GM19240 (cell line): ENCODE results near the gene BACE1.
"Not testable (repeated sequence)": the region's sequence is repeated elsewhere in the genome, so short reads cannot be mapped to it uniquely, and the experiment has no call there.

Source experiments
- DNase-seq: peaks from one replicate; pipeline ENCODE4 v3.0.0; 2011; ENCODE audit warnings: low spot score; ENCODE audit not compliant: insufficient read length

The BACE1 gene

DNA sequence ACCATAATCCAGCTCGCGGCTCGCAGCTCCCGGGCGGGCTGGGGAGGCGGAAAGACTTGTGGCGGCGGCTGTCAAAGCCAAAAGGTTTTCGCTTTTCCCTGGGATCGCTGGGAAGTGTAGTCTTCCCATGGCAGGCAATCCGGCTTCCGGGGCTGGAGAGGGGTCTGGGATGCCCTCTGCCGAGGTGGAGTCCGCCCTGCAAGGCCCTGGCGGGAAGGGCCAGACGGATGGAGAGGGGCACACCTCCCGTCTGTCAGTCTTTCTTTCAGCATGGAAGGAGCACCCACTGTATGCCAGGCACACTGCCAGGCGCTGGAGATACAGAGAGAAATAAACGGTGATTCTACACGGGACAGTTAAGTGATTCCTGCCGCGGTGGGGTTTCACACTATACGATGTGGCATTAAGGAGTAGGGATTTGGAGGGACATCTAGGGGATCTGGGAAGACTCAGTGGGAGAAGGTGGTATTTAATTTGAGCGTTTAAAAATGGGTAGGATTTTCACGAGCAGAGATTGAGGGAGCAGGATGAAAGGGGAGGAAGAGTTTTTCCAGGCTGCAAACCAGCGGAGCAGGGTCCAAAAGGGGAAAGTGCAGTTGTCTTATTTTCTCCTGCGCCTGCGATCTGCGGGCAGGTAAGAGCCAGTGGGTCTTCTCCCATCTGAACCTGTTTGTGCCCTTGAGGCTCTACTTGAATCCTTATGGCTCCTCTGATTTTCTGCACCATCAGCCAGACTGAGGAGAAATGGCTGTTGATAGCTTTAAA, at the start of gene BACE1:
BACE1 (minus strand) TSS at position 60 of the 765 bp plus-strand sequence. CDS start 461 bp downstream, outside the sequence.
- no peak for DNase-seq

DNA sequence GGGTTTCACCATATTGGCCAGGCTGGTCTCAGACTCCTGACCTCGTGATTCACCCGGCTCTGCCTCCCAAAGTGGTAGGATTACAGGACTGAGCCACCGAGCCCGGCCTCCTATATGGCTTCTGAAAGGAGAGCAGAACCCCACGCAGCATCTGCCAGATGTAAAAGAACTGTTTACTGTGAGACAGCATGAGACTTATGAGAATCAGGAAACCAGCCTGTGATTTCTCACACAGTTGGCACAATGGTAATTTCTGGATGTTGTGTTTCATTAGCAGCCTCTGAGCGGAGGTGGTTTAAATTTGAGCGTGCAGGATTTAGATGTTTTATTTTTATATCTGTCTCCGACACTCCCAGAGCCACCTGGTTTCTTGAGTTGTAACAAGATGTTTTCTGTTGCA, 45.4 kb upstream of the BACE1 start:
- DNase-seq, result no peak

DNA sequence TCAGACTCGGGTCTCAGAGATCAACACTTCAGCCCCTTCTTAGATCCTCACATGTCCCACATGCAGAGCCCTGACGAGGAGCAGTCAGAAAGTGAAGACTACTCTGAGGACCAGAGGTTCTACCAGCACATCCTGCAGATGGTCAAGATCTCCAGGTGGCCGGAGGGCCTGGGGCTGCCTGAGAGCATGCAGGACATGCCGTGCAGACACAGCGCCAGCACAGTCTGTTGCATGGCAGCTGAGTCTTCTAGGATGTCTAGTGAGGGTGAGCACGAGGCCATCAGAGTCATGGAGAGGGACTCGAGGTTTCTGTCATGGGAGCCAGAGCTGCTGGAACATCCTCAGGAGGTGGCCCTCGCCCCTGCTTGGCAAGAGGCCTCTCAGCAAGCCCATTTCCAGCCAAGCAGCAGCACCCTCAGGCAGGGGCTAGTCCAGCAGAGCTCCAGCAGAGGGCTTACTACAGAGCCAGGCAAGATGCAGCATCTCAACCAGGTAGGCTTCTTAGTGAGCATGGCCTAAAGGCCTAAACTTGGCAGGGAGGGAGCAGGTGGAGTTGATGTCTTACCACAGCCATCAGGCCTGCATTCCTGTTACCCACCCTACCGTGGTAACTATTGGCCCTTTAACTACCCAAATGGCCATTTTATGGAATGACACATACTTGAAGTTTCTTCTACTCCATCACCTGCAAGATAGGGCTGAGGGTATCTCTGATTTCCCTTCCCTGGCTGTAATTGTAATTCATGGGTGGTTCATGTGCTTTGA, 40.3 kb upstream of the BACE1 start:
- no peak for DNase-seq

DNA sequence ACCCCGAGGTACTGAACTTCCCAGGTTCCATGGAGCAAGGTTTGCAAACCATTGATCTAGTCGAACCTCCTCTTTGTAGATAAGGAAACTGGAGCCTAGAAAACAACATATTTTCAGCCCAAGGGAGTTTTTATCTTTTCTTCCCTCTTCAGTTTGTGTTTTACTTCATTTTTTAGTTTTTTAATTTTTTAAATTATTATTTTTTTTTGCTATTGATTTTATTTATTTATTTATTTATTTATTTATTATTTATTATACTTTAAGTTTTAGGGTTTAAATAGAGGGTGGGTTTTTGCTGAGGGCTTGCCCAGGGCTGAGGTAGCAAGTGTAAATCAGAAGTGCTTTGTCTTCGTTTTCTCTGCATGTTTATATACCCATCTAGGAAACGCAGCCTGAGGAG, 38.5 kb upstream of the BACE1 start:
- no peak for DNase-seq

DNA sequence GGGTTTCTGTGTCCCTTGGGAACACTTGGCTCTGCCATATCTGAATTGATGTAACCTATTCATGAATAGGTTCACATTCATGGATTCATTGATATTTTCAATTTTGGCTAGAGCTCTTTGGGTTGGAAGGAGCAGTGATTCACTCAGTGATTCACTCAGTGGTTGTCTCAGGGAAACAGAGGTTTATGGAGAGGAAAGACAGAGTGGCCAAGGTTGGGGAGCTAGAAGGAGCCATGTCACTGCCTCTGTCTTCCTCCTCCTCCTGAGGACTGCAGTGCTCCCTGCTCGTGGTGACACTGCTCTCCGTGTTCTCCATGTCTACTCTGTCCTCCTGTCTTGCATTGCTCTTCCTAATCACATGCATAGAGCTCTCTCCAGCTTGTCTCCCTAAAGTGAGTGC, 29.0 kb upstream of the BACE1 start:
- DNase-seq, result no peak

DNA sequence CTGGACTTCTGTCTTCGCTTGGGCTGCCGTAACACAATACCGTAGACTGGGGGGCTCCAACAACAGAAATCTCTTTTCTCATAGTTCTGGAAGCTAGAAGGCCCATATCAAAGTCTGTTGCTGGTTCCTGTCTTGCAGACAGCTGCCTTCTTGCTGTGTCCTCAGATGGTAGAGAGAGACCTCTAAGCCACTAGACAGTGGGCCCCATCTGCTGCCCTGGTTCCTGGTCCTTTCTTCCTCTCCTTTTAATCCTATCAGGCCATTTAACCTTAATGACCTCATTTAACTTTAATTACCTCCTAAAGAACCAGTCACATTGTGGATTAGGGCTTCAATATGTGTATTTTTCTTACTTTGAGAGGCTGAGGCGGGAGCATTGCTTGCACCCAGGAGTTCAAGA, 21.0 kb upstream of the BACE1 start:
- DNase-seq, result no peak

DNA sequence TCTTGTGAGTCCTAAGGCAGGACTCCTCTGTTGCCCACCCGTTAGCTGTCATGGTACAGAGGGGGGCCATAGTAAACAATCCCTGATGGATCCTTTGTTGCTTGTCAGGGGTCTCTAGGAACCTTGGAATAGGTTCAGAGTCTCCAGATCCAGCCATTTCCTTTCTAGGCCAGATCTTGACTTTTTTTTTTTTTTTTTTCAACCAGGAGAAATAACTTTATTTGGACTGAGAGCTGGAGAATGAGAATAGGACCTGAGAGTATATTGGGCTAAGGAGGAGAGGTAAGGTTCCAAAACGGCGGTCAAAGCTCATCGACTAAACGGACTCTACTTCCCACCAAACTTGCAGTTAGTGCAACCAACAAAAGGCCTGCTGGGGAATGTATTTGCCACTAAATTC, 19.3 kb upstream of the BACE1 start:
- DNase-seq, result no peak

DNA sequence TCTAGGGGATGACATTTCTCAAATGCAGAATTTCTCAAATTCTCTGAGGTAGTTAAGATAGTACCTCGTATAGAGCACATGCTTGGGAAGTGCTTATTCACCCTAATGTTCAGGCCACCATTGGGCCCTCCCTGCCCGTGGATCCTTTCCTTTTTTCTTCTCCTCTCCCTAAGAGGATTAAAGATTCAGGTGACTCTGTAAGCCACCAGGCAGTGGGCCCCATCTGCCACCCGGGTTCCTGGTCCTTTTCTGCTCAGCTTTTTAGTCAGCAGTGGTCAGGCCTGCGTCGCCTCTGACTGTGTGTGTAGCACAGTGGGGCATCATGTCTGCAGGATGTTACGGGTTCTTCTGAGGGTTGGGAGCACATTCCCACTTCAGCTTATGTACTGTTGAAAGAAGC, 18.8 kb upstream of the BACE1 start:
- no peak for DNase-seq

DNA sequence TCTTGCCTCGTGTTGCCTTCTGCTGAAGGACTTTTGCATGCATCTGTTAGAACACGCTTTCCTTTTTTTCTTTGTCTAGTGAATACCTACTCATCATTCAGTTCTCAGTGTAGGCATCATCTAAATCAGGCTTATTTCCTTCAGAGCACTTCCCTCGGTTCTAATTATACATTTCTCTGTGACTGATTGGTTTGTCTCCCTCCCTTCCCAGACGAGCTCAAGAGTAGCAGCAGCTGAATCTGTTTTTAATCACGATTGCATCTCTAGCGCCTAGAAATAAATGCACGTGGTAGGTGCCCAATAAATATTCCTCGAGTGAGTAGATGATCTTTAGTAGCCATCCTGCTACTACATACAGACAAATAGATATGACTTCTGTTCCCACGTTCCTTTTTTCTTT, 17.9 kb upstream of the BACE1 start:
- no peak for DNase-seq

DNA sequence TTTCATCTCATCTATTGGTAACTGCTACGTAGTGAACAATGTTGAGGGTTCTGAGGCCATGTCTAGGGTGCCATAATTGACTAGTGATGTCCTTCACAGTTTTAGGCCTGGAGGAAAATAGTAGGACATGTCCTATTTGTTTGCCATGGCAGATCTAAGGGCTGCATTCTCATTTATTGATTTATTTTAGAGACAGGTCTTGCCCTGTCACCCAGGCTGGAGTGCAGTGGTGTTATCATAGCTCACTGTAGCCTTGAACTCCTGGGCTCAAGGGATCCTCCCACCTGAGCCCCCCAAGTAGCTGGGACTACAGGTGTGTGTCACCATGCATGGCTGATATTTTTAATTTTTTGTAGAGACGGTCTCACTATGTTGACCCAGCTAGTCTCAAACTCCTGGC, 16.8 kb upstream of the BACE1 start:
- no peak for DNase-seq

DNA sequence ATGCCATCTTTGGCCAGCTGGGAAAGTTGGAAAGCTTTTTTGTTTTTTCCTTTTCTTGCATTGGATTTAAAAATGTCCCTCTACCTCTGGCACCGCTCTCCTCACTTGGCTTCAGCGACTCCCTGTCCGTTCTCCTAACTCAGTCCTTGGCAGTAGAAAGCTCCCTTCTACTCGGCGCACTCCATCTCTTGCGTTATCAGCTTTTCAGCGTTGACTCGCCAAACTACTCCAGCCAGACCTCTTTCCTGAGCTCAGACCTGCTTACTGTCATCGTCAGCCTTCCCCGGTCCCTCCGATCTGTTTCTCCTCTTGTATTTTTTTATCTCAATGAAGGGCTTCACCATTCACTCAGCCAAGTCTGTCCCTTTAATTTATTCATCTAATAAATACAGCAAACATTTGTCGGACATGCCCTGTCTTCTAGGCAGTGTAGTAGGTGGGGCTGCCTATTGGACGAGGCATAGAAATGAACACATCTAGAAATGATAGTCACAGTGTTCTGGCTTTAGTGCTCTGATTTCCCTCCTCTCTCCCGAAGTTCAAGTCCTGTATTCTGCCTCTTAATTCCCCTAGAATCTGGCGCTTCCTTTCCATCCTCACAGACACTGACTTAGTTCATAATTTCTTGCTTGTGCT, 12.4 kb upstream of the BACE1 start:
- no peak for DNase-seq

DNA sequence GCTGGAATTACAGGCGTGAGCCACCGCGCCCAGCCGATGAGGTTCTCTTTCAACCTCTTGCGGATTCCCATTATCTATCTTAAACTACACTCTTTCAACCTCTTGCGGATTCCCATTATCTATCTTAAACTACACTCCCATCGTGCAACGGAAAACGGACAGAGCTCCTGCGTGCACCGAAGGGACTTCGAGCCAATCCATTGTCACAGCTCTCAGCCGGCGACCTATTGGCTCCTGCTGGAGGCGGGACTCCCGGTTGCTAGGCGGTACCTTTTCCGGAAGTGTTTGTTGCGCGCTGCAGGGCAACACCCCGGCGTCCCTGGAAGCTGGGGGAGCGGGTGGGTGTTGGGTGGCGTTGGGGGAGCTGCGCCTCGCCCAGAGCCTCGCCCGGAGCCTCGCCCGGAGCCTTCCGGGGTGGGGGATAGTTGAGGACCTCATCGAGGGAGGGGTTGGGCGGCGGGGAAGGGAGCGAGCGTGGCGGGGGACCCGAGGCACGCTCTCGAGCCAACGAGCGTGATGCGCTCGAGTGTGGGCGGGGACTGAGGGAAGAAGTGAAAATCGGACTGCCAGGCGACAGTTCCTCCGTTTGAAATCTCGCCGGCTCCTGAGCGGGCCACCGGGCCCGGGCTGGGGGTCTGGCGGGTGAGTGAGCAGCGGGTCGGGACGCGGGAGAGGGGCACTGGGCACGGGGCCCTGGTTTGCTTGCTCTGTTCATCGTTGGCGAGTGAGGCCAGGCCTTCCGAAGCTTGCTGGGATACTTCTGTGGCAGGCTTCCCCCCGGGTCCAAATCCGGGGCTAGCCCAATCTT, 11.7 kb upstream of the BACE1 start, which contains the start of gene CEP164:
CEP164 (plus strand) TSS at position 288 of the 808 bp plus-strand sequence. CDS start 10,733 bp downstream, outside the sequence.
- DNase-seq, result peak; percentile 99

DNA sequence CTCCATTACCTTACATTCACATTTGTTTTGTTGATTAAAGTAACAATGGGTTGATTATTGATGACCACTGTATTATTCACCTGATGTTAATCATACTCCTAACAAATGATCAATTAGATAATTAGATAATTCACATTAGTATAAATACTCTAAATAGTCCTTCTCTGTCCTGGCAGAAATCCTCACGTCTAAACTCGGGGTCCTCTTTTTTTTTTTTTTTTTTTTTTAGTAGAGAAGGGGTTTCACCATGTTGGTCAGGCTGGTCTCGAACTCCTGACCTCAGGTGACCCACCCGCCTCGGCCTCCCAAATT, 11.2 kb upstream of the BACE1 start:
- not testable (repeated sequence) for DNase-seq

DNA sequence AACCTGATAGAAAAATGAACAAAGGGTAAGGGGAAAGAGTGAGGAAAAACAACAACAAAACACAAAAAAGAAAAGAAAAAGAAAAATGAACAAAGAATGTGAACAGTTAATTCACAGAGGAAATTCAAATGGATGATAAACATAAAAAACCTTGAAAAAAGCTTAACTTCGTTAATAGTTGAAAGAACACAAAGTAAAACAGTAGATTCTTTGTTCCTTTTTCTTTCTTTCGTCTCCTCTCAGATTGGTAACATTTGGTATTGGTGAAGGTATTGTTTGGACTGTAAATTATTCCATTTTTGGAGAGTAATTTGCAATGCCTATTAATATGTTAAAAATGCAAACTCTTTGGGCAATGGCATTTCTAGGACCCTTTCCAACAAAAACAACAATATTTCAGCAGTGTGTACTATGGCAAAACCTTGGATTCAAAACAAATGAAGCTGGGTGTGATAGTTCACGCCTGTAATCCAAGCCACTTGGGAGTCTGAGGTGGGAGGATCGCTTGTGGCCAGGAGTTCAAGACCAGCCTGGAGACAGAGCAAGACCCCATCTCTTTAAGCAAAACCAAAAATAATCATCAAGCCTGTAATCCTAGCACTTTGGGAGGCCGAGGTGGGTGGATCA, 3.3 kb upstream of the BACE1 start:
- no peak for DNase-seq

DNA sequence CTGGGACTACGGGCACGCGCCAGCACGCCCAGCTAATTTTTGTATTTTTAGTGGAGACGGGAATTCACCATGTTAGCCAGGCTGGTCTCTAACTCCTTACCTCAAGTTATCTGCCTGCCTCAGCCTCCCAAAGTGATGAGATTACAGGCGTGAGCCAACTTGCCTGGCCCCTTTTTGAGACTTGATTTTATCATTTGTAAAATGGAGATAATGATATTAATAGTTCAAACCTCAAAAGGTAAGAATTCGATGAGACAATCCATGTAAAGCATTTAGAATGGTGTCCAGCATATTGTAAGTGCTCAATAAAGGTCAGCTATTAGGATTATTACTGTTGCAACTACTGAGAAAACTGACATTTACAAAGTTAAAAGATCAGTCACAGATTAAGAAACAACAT, 2.7 kb upstream of the BACE1 start:
- DNase-seq, result no peak

DNA sequence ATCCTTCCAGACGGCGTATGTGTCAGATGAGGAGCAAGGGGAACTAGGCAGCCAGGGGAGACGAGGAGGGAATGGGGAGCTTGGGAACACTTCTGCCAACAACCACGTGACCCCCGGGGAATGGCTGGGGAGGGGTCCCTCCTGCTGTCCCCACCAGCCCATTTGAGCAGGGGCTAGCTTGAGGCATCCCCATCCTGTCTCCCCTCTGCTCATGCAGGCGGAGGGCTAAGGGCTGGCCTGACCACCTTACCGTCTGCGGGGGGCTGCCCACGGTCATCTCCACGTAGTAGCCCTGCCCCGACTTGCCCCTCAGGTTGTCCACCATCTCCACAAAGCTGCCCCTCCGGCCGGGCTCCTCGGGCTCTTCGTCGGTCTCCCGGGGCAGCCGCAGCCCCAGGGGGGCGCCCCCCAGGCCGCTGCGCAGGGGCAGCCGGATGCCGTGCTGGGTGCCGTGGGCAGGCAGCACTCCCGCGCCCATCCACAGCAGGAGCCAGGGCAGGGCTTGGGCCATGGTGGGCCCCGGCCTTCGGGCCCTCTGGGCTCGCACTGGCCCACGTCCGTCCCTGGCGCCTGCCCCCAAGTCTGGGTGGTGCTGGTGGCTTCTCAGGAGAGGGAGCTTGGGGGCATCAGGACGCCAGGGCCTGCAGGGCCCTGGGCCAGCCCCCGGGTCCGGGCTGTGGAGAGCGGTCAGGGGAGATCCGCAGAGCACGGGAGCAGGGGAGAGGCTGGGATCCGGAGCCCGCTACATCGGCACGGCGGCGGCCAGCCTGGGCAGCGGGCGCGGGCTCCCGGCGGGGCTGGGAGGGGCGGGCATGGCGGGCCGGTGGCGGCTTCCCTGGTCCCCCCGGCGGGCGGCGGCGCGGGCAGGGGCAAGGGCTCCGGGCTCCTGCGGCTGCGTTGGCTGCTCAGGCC, 515 bp downstream of the BACE1 start:
- no peak for DNase-seq

DNA sequence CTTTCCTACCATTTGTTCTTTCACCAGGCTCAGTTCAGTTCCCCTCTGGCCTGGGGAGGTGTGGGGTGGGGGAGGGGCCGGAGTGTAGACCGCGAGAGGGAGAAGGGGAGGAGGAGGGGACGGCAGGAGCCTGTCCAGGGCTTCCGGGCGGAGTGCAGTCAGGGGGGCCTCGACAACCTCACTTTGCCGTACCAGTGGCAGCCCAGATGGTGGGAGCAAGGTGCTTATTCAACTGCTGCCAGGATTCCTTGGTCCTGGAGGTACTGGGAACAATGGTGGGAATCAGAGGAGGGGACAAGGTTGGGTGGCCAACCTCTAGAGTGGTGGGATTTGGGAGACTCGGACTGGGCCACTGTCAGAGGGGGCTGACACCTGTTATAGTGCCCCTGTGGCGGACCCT, 1.2 kb downstream of the BACE1 start:
- DNase-seq, result no peak

DNA sequence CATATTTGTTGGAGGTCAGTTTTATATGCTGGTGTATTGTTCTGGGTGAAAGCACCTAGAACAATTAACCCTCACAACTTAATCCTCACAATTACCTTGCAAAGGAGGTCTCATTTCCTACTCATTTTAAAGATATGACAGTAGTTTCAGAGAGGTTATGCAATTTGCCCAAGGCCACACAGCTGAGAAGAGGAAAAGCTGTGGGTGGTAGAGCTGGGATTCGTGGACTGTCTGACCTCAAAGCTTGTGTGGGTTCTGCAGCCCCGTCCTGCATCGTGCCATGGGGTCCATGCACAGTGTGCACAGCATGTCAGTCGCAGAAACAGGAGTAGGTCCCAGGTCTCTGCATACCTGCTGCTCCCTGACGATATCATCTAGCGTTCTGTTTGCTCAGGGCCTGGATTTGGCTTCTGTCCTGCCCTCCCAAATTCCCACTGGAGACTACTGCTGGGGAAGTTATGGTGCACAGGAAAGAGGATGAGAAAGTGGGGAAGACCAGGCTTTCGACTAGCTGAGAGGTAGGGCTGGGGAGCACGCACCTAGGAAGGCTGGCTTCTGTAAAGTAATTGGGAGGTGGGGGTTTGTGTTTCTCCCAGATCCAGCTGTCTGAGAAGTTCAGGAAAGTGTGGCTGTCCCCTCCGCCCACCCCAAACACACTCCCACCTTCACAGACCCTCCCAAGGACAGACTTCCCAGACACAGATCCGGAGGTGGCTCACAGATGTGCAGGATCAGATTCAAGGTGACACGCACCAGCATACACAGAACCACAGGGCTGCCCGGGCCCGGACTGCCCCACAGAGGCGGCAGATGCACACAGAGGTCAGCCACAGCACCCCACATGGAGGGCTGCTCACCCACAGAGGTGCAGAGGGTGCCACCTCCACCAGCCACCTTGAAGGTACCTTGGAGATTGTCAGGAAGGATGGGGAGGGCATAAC, 2.0 kb downstream of the BACE1 start:
- DNase-seq, result no peak

DNA sequence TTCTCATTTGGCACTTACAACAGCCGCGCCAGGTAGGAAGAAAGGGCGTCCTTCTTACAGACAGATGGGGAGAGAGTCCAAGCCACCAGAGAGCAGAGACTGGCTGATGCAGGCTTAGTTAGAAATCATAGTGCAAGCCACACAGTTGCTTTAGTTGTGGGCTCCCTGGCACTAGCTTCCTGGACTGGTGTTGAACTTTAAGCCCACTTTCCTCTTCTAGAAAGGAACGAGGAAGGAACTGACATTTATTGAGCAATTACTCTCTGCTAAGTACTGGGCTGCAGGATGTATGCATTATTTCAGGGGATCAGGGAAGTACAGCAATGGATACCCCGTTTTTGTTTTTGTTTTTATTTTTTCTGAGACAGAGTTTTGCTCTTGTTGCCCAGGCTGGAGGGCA, 3.0 kb downstream of the BACE1 start:
- no peak for DNase-seq
